Smooth muscle cell (in vitro differentiated cells): Measurements from ENCODE around the gene KLHL5. TPM values are rescaled to one million over a fixed set of nuclear protein-coding genes. Genes with fewer than 3 reads are reported as not detected.

Experiments used
- DNase-seq: peaks from one replicate; lab custom pipeline; 2025; ENCODE audit not compliant: unreplicated experiment; lab: John Stamatoyannopoulos, UW
- H2AFZ ChIP-seq: fragments of 200-600 bp; sonication (generic); 2 replicates; pipeline ENCODE4 v1.6.0; 2016; ENCODE audit warnings: antibody characterized with exemption, low read depth, mild to moderate bottlenecking
- H3F3A ChIP-seq: fragments of 200-600 bp; sonication (generic); 2 replicates; pipeline ENCODE4 v1.6.0; 2017; ENCODE audit warnings: antibody characterized with exemption, low read depth
- H3K27ac ChIP-seq: fragments of 200-600 bp; sonication (generic); 2 replicates; pipeline ENCODE4 v1.5.1; 2016; ENCODE audit warnings: low read depth, mild to moderate bottlenecking
- H3K27me3 ChIP-seq: fragments of 200-600 bp; sonication (generic); 2 replicates; pipeline ENCODE4 v1.6.1; 2016; ENCODE audit warnings: low read depth, mild to moderate bottlenecking
- H3K36me3 ChIP-seq: fragments of 200-600 bp; sonication (generic); 2 replicates; pipeline ENCODE4 v1.5.1; 2016; ENCODE audit warnings: low read depth
- H3K4me1 ChIP-seq: fragments of 200-600 bp; sonication (generic); 2 replicates; pipeline ENCODE4 v1.5.1; 2016; ENCODE audit warnings: low read depth
- H3K4me2 ChIP-seq: fragments of 200-600 bp; sonication (generic); 2 replicates; pipeline ENCODE4 v1.6.0; 2016; ENCODE audit warnings: mild to moderate bottlenecking
- H3K4me3 ChIP-seq: fragments of 200-600 bp; sonication (generic); 2 replicates; pipeline ENCODE4 v1.5.1; 2016; ENCODE audit warnings: mild to moderate bottlenecking
- H3K79me2 ChIP-seq: fragments of 200-600 bp; sonication (generic); 2 replicates; pipeline ENCODE4 v1.6.0; 2016; ENCODE audit warnings: low read depth, mild to moderate bottlenecking
- H3K9ac ChIP-seq: fragments of 200-600 bp; sonication (generic); 2 replicates; pipeline ENCODE4 v1.6.0; 2016; ENCODE audit warnings: low read depth
- H3K9me3 ChIP-seq: fragments of 200-600 bp; sonication (generic); replicated peaks from 2 replicates; pipeline ENCODE4 v1.5.1; 2016; ENCODE audit warnings: low read depth
- H4K20me1 ChIP-seq: fragments of 200-600 bp; sonication (generic); 2 replicates; pipeline ENCODE4 v1.6.0; 2016; ENCODE audit warnings: low read depth
- WGBS: methylation state at CpG from one replicate; pipeline ENCODE4 v1.1.7; 2016; ENCODE audit warnings: low lambda C conversion rate; 5-methylcytosine and 5-hydroxymethylcytosine counted together
- polyA plus RNA-seq: library from polyadenylated mRNA; unstranded; fragments of >200 nt; fragmentation: Nextera tagmentation; extraction: Ambion mirVana; gene quantifications from 2 replicates; pipeline ENCODE4 v1.2.1, GENCODE V29; 2016
- total RNA-seq: library from RNA; depleted of rRNA; stranded (reverse); fragments of >200 nt; gene quantifications from 2 replicates; pipeline ENCODE4 v1.2.3, GENCODE V29; 2014
- TF ChIP-seq, protein P1 (sequence below): fragments of 200-600 bp; sonication (generic); IDR thresholded peaks from 2 replicates; pipeline ENCODE4 v1.5.1; 2017; ENCODE audit warnings: borderline replicate concordance, mild to moderate bottlenecking, antibody characterized with exemption; ENCODE audit not compliant: insufficient read depth, poor library complexity, severe bottlenecking

KLHL5 gene
- total and polyA plus RNA-seq, 2 experiments from 2014 or later = 31.9 to 34.7 TPM

DNA sequence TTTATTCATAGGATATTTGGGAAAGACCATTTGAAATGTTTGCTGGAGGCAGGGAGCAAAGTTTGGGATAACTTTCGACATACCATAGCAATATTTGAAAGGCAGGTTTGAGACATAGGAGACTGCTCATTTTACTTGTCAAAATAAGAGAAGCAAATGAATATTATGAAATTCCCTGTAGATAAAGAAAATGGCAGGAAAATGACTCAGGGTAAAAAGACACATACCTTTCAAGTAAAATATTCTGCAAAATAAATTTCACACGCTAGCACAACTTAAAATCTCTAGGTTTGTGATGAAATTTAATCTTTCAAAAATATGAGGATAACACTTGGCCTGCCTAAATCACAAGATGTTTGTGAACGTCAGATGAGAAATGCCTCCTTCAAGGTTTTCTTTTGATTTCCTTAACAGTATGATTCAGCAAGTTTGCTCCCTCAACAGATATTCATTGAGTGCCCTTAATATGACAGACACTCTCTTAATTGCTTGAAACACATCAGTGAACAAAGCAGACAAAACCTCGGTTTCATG, 36.4 kb upstream of the KLHL5 start:
- H3K27ac ChIP-seq = no peak overlapping the region
- H3K4me2 ChIP-seq = no peak overlapping the region
- H3K36me3 ChIP-seq = no peaks in the 10 kb centered on the region
- TF ChIP-seq, protein P1, sequence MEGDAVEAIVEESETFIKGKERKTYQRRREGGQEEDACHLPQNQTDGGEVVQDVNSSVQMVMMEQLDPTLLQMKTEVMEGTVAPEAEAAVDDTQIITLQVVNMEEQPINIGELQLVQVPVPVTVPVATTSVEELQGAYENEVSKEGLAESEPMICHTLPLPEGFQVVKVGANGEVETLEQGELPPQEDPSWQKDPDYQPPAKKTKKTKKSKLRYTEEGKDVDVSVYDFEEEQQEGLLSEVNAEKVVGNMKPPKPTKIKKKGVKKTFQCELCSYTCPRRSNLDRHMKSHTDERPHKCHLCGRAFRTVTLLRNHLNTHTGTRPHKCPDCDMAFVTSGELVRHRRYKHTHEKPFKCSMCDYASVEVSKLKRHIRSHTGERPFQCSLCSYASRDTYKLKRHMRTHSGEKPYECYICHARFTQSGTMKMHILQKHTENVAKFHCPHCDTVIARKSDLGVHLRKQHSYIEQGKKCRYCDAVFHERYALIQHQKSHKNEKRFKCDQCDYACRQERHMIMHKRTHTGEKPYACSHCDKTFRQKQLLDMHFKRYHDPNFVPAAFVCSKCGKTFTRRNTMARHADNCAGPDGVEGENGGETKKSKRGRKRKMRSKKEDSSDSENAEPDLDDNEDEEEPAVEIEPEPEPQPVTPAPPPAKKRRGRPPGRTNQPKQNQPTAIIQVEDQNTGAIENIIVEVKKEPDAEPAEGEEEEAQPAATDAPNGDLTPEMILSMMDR = no peak
- 84% methylated on average over 4 of the region's 4 CpGs for WGBS
- H4K20me1 ChIP-seq = no peaks in the 10 kb centered on the region
- no peaks in the 10 kb centered on the region for H3K4me1 ChIP-seq
- H2AFZ ChIP-seq = peak overlapping the region; percentile 9
- H3K9me3 ChIP-seq = no peaks in the 10 kb centered on the region
- DNase-seq = no peak
- H3K79me2 ChIP-seq = no peaks in the 10 kb centered on the region
- no peaks in the 10 kb centered on the region for H3K27me3 ChIP-seq
- H3K4me3 ChIP-seq = no peak overlapping the region
- no peak overlapping the region for H3K9ac ChIP-seq
- no peaks in the 10 kb centered on the region for H3F3A ChIP-seq

DNA sequence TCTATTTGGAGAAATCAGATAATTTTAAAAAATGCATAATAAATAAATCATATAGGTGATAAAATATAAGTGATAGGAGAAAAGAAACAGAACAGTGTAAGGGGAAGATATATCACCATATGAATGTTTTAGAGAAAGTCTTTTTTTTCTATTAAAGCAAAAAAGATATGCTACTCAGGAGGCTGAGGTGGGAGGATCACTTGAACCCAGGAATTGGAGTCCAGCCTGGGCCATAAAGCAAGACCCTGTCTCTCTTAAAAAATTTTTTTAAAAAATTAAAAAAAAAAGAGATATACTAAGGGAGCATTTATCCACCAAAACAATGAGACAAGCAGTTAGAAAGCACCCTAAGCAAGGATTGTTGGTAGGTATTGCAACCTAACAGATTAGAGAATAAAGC, 35.9 kb upstream of the KLHL5 start:
- no peaks in the 10 kb centered on the region for H3K4me1 ChIP-seq
- no peaks in the 10 kb centered on the region for H3K27me3 ChIP-seq
- no peaks in the 10 kb centered on the region for H3K36me3 ChIP-seq
- no peak for DNase-seq
- no peaks in the 10 kb centered on the region for H4K20me1 ChIP-seq
- H3F3A ChIP-seq = no peaks in the 10 kb centered on the region
- H3K79me2 ChIP-seq = no peaks in the 10 kb centered on the region
- TF ChIP-seq, protein P1 = no peak
- H3K27ac ChIP-seq = no peak overlapping the region
- no peak overlapping the region for H3K4me3 ChIP-seq
- H2AFZ ChIP-seq = peak overlapping the region; percentile 9
- no peaks in the 10 kb centered on the region for H3K9me3 ChIP-seq
- no peak overlapping the region for H3K9ac ChIP-seq
- no peak overlapping the region for H3K4me2 ChIP-seq

DNA sequence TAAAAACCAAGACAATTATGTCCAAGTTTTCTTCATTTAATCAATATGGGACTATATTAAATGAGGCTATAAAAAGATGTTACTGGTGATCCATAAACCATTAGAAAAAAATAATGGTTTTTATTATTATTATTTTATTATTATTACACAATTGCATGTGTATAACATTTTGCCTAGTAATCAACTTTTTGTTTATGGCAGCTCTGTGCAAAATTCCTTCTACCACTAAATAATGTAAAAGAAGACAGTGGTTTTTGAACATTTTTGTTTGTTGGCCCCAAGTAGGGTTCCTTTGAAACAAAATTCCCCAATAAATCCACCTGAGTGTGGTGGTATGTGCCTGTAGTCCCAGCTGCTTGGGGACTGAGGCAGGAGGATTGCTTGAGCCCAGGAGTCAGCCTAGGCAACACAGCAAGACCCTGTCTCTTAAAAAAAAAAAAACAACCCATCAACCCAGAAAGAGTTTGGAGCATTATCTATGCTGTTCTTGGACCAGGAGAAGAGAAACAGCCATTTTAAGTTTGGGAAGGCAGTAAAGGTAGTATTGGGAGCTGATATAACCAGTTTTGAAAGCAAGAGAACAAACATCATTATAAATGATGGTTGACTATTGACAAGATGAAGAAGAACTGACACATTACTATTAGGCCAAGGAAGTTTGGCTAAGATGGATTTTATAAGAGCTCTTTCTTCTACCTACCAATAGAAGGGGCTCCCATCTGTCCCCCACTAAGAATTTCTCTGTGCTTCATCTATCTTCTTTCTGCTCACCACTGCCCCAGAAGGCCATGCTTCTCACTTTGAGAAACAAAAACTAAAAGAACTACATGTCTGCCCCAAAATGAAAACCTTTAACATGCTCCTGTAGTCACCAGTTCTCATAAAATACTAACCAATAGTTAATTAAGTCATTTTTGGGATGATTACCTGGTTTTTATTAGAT, 32.0 kb upstream of the KLHL5 start:
- Histone ChIP-seq H3K4me1 (no peaks in the 10 kb centered on the region), H3F3A (no peaks in the 10 kb centered on the region), H3K9me3 (no peaks in the 10 kb centered on the region), H3K27ac (no peak overlapping the region), H4K20me1 (no peaks in the 10 kb centered on the region), H3K4me2 (no peak overlapping the region), H3K9ac (no peak overlapping the region), H3K79me2 (no peaks in the 10 kb centered on the region), H3K27me3 (no peaks in the 10 kb centered on the region), H3K36me3 (no peaks in the 10 kb centered on the region), H2AFZ (no peak overlapping the region), H3K4me3 (no peak overlapping the region)
- TF ChIP-seq, protein P1 = no peak
- DNase-seq = no peak
